ENCODE data around the gene AQP2.

GRCh38 chr12:49929581-49929980 lies 21.0 kb upstream of the AQP2 start:
- TF ChIP-seq CSRNP3 (CRISPR knock-in tag; IDR thresholded peaks at IDR 0.05), result no peak
- TF ChIP-seq TSHZ2 (CRISPR knock-in tag; IDR thresholded peaks at IDR 0.05), result no peak
- no peak for TF ChIP-seq ZFP3 (CRISPR knock-in tag; IDR thresholded peaks at IDR 0.05)
- TF ChIP-seq RARB (CRISPR knock-in tag; IDR thresholded peaks at IDR 0.05), result no peak
- TF ChIP-seq BACH2 (CRISPR knock-in tag; IDR thresholded peaks at IDR 0.05; ENCODE audit: borderline replicate concordance), result no peak
- no peak for TF ChIP-seq ZNF565 (CRISPR knock-in tag; conservative IDR thresholded peaks at IDR 0.05; ENCODE audit: low read depth)
- TF ChIP-seq CSDC2 (CRISPR knock-in tag; IDR thresholded peaks at IDR 0.05), result no peak
- no peak for TF ChIP-seq ZNF70 (CRISPR knock-in tag; IDR thresholded peaks at IDR 0.05)
